ENCODE measurements around the gene TFCP2.

DNA sequence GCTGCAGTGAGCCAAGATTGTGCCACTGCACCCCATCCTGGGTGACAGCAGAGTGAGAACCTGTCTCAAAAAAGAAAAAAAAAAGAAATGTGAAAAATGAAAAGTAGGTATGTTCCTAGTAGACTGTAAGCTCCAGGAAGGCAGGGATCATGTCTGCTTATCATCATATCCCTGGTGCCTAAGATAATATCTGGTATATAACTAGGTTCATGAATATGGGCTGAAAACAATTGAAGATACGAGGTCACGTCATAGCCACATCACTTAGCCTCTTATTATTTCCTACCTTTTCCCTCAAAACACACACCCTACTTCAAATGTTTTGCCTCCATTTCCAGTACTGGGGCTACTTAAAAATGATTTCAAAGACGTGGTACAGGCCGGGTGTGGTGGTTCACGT, 42.0 kb upstream of the TFCP2 start:
- TF ChIP-seq, protein P1, sequence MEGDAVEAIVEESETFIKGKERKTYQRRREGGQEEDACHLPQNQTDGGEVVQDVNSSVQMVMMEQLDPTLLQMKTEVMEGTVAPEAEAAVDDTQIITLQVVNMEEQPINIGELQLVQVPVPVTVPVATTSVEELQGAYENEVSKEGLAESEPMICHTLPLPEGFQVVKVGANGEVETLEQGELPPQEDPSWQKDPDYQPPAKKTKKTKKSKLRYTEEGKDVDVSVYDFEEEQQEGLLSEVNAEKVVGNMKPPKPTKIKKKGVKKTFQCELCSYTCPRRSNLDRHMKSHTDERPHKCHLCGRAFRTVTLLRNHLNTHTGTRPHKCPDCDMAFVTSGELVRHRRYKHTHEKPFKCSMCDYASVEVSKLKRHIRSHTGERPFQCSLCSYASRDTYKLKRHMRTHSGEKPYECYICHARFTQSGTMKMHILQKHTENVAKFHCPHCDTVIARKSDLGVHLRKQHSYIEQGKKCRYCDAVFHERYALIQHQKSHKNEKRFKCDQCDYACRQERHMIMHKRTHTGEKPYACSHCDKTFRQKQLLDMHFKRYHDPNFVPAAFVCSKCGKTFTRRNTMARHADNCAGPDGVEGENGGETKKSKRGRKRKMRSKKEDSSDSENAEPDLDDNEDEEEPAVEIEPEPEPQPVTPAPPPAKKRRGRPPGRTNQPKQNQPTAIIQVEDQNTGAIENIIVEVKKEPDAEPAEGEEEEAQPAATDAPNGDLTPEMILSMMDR (IDR thresholded peaks at IDR 0.05): no peak
- TF ChIP-seq POLR2A (IDR thresholded peaks at IDR 0.05): no peak
